NCI-H2171 treated with DMSO at 0.1 percent for 48 hours (cell line): ENCODE measurements around the gene TRAF4.

Source experiments
- DNase-seq: peaks from one replicate; lab custom pipeline; 2025; lab: John Stamatoyannopoulos, UW

TRAF4 gene

DNA sequence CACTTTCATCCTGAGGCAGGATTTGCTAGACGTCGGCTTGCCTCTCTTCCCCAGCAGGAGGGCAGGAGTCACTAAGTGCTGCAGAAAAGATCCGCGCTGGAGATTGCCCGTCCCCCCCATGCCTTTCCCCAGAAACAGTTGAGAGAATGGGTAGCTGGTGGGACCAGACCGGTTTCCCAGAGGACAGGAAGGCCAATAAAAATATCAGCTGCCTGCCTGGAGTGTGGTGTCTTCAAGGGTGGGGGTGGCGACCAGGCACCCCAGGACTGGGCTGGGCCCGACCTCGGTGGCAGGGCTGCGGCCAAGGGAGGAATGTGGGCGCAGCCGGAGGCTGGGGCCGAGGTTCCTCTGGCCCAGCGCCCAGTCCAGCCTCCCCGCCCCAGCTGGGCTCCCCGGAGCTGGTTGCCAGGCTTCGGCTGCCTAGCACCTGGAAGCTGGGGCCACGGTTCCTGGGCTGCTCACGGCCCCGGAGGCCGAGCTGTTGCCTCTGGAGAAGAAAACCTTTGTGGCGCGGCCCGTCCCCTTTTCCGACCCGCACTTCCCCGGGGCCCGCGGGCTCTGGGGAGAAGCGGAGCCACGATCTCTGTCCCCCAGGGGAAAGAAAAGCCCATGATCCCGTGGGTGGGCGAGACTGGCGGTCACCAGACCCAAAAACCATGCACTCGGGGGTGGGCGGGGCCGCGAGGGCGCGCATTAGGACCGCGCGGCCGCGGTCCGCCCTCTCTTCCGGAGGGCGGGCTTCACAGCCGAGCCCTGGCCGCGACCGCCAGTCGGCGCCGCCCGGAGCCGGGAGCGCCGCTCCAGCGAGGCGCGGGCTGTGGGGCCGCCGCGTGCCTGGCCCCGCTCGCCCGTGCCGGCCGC is at the start of gene TRAF4:
Gene TRAF4, plus strand, starts transcription at position 769 of the 861 bp plus-strand sequence. CDS start 102 bp downstream, outside the sequence.
- DNase-seq: peak; percentile 81

GRCh38 chr17:28698253-28698941 is 45.4 kb upstream of the TRAF4 start:
- no peak for DNase-seq

GRCh38 chr17:28700278-28700677 is 43.5 kb upstream of the TRAF4 start:
- no peak for DNase-seq

- no peak for DNase-seq
These were observed 42.9 kb upstream of the TRAF4 start for GRCh38 chr17:28700830-28701492.

GRCh38 chr17:28702026-28702751 is 41.6 kb upstream of the TRAF4 start:
- DNase-seq: no peak

GRCh38 chr17:28702752-28703150 is 41.1 kb upstream of the TRAF4 start:
- no peak for DNase-seq

- no peak for DNase-seq
These were observed 40.1 kb upstream of the TRAF4 start for GRCh38 chr17:28703552-28704218.

DNA sequence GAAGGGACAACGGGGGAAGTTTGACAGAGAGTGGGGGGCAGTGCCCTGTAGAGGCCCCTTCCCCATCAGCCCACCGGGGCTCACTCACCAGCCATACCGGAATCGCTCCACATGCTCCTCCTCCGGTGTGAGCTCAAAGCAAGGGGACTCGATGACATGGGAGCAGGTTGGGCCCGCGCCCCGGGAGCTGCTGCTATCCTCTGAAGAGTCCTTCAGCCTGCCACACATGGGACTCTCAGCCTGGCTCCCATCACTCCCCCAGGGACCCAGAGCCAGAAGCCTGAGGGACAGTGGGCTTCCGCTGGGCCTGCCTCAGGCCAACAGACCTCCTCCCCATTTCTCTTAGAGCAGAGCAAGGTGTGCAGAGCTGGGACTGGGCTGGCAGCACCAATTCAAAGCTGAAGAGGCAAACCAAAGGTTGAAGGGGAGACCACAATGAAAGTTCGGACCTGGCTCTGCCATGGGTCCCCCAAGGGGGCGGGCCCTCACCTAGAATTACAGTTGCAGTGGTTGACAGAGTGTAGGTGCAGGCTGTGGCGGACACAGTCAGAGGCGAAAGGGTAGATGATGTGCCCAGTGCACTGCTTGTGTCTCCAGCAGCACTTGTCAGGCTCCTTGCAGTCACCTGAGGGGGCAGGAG is 39.5 kb upstream of the TRAF4 start:
- DNase-seq: no peak

- DNase-seq: no peak
These were observed 38.6 kb upstream of the TRAF4 start for GRCh38 chr17:28705074-28705659.

- DNase-seq: no peak
These were observed 38.0 kb upstream of the TRAF4 start for GRCh38 chr17:28705728-28706334.

DNA sequence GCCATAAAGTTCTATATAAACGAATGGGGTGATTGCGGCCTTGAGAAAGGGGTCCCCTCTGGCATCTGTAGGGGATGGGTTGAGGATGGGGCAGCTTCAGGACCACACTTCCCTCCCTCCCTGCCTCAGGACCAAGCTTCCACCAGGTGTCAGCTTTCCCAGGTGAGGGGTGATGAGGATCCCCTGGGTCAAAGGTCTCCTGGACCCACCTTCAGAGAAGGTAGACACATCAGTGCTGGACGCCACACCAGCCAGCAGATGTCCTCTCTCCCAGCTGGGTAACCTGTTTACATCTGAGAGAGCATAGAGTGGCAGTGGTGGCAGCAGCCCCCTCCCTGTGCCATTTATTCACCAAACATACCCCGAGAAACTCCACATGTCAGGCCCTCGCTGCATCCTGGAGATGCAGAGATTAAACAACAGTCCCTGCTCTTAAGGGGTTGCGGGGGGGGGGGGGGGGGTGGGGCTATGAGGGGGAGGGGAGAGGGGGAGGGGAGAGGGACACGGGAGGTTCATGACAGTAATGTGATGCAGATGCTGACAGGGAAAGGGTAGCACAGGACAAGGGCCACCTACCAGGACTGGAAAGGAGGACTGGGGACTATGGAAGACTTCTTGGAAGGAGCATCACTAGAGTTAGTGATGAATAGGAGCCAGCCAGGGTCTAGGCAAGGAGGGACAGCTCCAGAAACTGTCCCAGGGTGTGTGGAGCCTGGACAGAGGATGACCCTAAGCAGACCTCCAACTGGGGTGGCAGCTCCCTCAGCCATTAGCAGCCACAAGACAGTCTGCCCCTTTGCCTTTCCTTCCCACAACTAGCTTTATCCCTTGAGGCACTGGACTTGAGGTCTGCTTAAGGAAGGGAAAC is 37.1 kb upstream of the TRAF4 start:
- DNase-seq: no peak

DNA sequence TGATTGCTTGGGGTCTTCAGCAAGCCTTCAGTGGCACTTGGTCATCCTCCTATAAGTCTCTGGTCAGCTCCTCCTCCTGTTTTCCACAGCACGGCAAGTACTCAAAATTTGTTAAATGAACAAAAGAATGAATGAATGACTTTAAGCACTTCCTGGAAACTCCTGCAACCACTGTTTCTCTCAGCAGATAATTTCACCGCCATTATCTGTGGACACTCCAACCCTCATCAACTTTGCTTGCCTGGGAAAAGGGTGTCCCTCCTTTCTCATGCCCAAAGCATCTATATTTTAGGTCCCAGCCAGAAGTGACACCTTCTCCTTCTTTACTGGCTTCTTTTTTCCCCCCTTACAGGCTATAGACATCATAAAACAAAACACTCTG is 36.5 kb upstream of the TRAF4 start:
- no peak for DNase-seq

DNA sequence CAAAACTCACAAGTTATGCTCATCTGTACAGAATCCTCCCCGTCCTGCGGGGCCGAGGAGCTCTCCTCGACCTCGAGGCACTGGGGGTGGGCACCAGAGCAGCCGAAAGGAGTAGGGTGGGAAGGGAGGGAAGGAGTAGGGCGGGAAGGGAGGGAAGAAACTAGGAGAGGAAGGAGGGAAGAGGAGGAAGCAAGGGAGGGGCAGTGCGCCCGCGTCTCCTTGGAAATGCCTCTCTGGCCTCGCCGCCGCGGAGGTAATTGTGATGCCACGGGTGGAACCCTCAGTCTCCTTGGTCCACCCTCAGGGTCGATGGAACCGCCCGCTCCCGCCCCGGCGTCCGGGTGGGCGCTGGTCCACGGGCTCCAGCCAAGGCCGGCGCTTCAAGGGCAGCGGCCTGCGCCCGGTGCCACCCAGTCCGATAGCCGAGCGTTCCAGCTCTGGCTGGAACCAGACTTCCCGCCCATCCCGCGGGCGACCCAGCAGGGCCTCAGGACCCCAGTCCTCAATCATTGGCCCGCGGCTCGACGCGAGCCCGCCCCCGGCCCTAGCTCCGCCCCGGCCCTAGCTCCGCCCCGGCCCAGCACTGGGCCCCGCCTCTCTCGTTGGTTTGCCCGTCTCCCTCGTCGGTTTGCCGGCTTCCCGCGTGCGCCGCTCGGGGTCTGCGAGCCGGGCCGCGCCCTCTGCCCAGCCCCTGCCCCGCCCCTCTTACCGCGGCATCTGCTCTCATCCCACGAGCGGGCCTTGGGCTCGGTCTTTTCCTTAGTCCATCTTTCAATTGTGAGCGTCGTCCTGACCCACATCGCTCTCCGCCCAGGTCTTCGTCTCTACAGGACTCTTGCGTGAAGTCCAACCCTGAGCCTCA is 32.7 kb upstream of the TRAF4 start:
- peak; percentile 89 for DNase-seq

DNA sequence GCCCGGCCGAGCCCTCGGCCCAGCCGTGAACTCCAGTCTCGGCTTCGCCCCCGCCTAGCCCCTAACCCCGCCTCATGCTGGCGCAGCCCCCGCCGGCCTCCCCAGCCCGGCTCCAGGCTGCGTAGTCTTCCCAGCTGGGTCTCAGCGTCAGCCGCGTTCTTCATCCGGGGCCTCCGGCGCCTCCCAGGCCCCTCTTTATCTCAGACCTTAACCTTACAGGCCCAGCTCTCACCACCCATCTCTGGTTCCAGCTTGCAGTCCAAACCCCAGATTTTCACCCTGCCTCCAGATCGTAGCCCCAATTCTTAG is 32.1 kb upstream of the TRAF4 start, which contains the start of gene PROCA1:
Gene PROCA1, minus strand, starts transcription at position 166 of the 309 bp plus-strand sequence. CDS start 228 bp downstream, outside the sequence.
- no peak for DNase-seq

DNA sequence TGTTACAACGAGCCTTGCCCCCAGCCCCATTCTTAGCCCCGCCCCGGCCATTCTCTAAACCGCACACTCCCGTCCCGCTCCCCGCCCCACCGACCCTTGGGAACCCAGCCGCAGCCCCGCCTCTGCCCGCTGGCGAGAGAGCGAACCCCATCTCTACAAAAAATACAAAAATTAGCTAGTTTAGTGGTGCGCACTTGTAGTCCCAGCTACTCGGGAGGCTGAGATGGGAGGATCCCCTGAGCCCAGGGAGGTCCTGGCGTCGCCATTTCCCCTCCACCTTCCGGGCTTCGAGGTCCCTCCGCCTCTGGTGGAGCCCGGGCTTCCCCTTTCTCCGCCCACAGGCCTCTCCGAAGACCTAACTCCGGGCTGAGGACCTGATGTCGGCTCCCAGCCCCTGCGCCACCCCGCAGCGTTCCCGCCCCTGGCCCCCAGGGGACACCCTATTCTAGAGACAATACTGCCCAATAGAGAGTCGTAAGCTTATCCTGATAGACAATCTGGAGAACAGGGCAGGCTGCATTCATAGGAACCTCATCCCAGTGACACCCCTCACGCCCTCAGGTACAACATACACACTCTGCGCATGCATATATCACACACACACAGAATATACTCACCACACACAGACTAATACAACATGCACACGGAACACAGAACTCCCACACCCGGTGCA is 31.6 kb upstream of the TRAF4 start:
- no peak for DNase-seq

DNA sequence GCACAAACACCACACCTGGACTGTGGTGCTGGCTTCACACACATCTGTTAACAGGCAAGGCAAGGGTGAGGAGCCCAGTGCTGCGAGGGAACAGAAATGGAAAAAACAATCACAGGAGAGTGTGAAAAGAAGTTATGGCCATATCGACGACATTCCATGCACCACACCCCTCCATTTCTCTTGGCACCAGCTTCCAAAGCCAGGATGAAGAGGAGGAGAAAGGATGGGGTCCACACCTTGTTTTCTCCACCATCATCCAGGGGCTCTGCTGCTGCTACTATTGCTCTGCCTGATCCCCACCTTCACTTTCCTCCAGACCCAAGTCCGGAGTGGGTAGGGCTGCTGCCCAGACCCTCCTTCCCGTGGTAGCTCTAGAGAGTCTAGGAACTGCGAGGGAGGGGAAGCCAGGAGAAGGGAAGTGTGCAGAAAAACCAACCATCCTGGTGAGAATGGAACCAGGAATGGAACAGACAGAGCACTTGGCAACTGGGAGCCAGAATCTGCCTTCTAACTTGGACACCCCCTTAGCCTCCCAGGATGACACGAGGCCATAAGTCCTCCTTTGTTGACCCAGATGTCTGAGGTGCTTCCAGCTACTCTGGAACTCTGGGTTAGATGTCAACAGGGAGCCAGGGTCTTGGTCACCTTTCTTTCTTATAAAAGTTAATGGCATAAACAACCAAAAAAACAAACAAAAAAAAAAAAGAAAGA is 31.0 kb upstream of the TRAF4 start:
- DNase-seq: no peak

DNA sequence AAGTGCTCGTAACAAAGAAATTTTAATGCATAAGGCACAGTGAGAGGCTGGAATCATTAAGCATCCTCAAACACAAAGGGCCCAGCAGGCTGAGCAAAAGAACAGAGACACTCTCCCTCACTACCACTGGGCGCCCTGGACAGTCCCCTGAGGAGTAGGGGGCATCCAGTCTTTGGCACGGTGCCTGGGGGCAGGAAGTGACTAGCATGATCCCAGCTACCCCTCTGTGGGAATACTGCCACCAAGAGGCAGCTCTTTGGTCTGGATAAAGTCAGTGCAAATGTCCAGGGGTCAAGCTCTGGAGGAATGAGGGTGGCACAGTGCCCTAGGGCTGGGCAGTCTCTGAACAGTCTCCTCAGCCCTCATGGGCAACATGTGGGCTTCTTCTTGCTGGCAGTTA is 29.5 kb upstream of the TRAF4 start:
- no peak for DNase-seq
